Inflammatory macrophage treated with lipopolysaccharide for 1 hour (primary cell): ENCODE results near the gene UGT8.
"Not testable (repeated sequence)": the region's sequence is repeated elsewhere in the genome, so short reads cannot be mapped to it uniquely, and the experiment has no call there.

Source experiments
- DNase-seq, 2 donors: peaks; one replicate each; pipeline ENCODE4 v3.0.0-alpha.2; 2020 to 2022

Gene UGT8

GRCh38 chr4:114607056-114607455 is 8.4 kb downstream of the UGT8 start:
- no peak for DNase-seq

GRCh38 chr4:114613560-114613959 is 15.0 kb downstream of the UGT8 start:
- no peak for DNase-seq

GRCh38 chr4:114615435-114615834 is 16.8 kb downstream of the UGT8 start:
- no peak for DNase-seq

- not testable (repeated sequence) for DNase-seq
These were observed 17.4 kb downstream of the UGT8 start for GRCh38 chr4:114616036-114616435.

- DNase-seq: no peak
These were observed 27.6 kb downstream of the UGT8 start for GRCh38 chr4:114626196-114626595.

GRCh38 chr4:114636192-114636935 is 37.8 kb downstream of the UGT8 start:
- no peak for DNase-seq

GRCh38 chr4:114642173-114642780 is 43.7 kb downstream of the UGT8 start:
- no peak for DNase-seq

GRCh38 chr4:114649908-114650307 is 51.3 kb downstream of the UGT8 start:
- DNase-seq: no peak

GRCh38 chr4:114653675-114654074 is 55.1 kb downstream of the UGT8 start:
- DNase-seq: no peak

GRCh38 chr4:114654592-114654991 is 56.0 kb downstream of the UGT8 start:
- DNase-seq: no peak

GRCh38 chr4:114658179-114658578 is 59.6 kb downstream of the UGT8 start:
- no peak for DNase-seq

GRCh38 chr4:114658776-114659175 is 60.2 kb downstream of the UGT8 start:
- no peak for DNase-seq

GRCh38 chr4:114659386-114660008 is 60.9 kb downstream of the UGT8 start:
- DNase-seq: peak; percentile 2 to 22

- no peak for DNase-seq
These were observed 64.5 kb downstream of the UGT8 start for GRCh38 chr4:114663083-114663482.

GRCh38 chr4:114668577-114668976 is 70.0 kb downstream of the UGT8 start:
- no peak for DNase-seq

- DNase-seq: not testable (repeated sequence)
These were observed 72.1 kb downstream of the UGT8 start for GRCh38 chr4:114670733-114671132.

- DNase-seq: no peak
These were observed 74.7 kb downstream of the UGT8 start for GRCh38 chr4:114673306-114673705.

- DNase-seq: no peak
These were observed 75.5 kb downstream of the UGT8 start for GRCh38 chr4:114674080-114674479.

- no peak for DNase-seq
These were observed 78.9 kb downstream of the UGT8 start for GRCh38 chr4:114677346-114677979.

- DNase-seq: no peak
These were observed 85.9 kb downstream of the UGT8 start for GRCh38 chr4:114684462-114684861.

- no peak for DNase-seq
These were observed 89.5 kb downstream of the UGT8 start for GRCh38 chr4:114688059-114688458.

- no peak for DNase-seq
These were observed 92.0 kb downstream of the UGT8 start for GRCh38 chr4:114690571-114690970.

GRCh38 chr4:114691865-114692264 is 93.3 kb downstream of the UGT8 start:
- DNase-seq: no peak

- DNase-seq: no peak
These were observed 94.4 kb downstream of the UGT8 start for GRCh38 chr4:114692958-114693357.
